ENCODE results near the gene BANP. TPM values are rescaled to one million over a fixed set of nuclear protein-coding genes. Genes with fewer than 3 reads are reported as not detected.

Gene BANP
- total and polyA plus RNA-seq, 2 donors = 27.0 to 29.7 TPM

DNA sequence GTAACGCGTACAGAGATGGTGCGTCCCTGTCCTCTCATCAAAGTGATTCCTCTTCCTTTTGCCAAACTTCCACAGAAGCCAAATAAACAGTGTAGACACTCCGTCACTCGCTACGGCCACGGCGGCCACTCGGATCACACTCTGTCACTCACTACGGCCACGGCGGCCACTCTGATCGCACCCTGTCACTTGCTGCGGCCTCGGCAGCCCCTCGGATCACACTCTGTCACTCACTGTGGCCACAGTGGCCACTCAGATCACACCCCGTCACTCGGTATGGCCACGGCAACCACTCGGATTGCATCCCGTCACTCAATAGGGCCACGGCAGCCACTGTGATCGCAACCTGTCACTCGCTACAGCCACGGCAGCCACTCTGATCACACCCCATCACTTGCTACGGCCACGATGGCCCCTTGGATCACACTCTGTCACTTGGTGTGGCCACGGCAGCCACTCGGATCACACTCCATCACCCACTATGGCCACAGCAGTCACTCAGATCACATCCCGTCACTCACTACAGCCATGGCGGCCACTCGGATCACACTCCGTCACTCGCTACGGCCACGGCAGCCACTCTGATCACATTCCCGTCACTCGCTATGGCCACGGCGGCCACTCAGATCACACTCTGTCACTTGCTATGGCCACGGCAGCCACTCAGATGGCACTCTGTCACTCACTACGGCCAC is 170.8 kb downstream of the BANP start:
- peaks cover 0 to 3% of the 10 kb centered on the region in 2 donors for H3K4me1 ChIP-seq (ENCODE audit: control insufficient read depth in 2 of 2, insufficient read depth in 2 of 2, low read length in 2 of 2)
- no peak overlapping the region for H3K27ac ChIP-seq (ENCODE audit: low read depth in 1 of 2, low read length in 1 of 2)
- no peaks in the 10 kb centered on the region for H3K36me3 ChIP-seq (ENCODE audit: control insufficient read depth in 2 of 2, insufficient read depth in 2 of 2, low read length in 1 of 2)
- no peak for DNase-seq (ENCODE audit: low read depth in 6 of 9, low spot score in 9 of 9)
- no peaks in the 10 kb centered on the region for H3K9me3 ChIP-seq (ENCODE audit: control insufficient read depth in 2 of 2, insufficient read depth in 1 of 2, low read length in 1 of 2)
- H3K27me3 ChIP-seq (ENCODE audit: control insufficient read depth in 2 of 2, insufficient read depth in 1 of 2, low read length in 1 of 2) = peaks cover 0 to 7% of the 10 kb centered on the region in 2 donors
- no peak overlapping the region for H3K4me3 ChIP-seq (ENCODE audit: low read length in 2 of 2)
- 97% methylated on average over 42 of the region's 42 CpGs for WGBS

Other genes with a start within 250 kb of the BANP start
- gene KLHDC4, start 185.4 kb upstream of the BANP start, total RNA-seq = 30.0 TPM
- 58.3 TPM for gene KLHDC4, start 185.4 kb upstream of the BANP start, polyA plus RNA-seq
- gene SLC7A5, start 81.9 kb upstream of the BANP start, total RNA-seq = 4.3 TPM
- gene SLC7A5, start 81.9 kb upstream of the BANP start, polyA plus RNA-seq = 6.6 TPM
- gene CA5A, start 14.9 kb upstream of the BANP start, total RNA-seq = 0.09 TPM
- 0.05 TPM for gene CA5A, start 14.9 kb upstream of the BANP start, polyA plus RNA-seq